Esophagus muscularis mucosa (tissue), 4 donors: ENCODE data around the gene SH3PXD2A.

ENCODE experiments used
- CTCF ChIP-seq, 3 experiments: fragments of 200-600 bp in 2 of 3; fragments of 450-650 bp in 1 of 3; sonication (generic) in 2 of 3; IDR thresholded peaks; one replicate each; pipeline ENCODE4 v1.5.1; 2017 to 2019; ENCODE audit warnings: antibody characterized with exemption in 3 of 3, mild to moderate bottlenecking in 2 of 3, moderate library complexity in 1 of 3
- EP300 ChIP-seq: sonication (generic); formaldehyde crosslinking; IDR thresholded peaks from one replicate; pipeline ENCODE4 v1.6.1; 2017; ENCODE audit warnings: antibody characterized with exemption
- POLR2A ChIP-seq: fragments of 450-650 bp; IDR thresholded peaks from one replicate; pipeline ENCODE4 v1.6.1; 2017; ENCODE audit warnings: antibody characterized with exemption, moderate library complexity, mild to moderate bottlenecking, low read depth
- POLR2AphosphoS5 ChIP-seq, 2 donors: sonication (generic); formaldehyde crosslinking; IDR thresholded peaks; one replicate each; pipeline ENCODE4 v1.6.1; 2017; ENCODE audit warnings: antibody characterized with exemption in 2 of 2

DNA sequence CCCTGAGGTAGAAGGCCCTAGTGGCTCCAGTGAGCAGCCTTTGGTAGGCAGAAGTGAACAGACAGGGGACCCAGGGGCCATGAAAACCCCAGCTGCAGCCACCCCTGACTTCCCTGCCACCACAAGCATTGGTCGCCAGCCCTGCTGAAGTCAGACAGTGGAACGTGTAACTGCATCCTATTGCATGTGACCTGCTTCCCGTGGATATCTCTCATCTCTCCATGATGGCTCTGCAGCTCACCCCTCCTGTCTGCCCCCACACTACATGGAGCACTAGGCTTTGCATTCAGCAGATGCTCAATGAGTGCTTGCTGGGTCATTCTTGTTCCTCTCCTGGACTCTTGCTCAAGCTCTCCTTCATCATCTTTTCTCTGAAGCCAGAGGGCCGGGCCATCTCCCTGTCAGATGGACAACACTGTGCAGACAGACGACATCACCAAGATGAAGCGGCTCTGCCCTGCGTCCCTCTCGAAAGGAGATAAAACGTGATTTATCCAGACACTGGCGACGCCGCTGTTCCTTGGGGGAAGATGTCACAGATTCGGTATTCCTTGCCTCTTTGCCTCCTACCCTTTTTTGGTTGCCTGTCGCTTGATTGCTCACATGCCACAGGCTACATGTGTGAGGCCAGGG is 117.5 kb downstream of the SH3PXD2A start:
- TF ChIP-seq CTCF (IDR thresholded peaks at IDR 0.05) (no peak), POLR2A (no peak), EP300 (no peak), POLR2AphosphoS5 (IDR thresholded peaks at IDR 0.05) (no peak)
